Mesenchymal stem cell (in vitro differentiated cells and primary cell): ENCODE measurements around the gene PAN3.

Source experiments
- DNase-seq: peaks from one replicate; pipeline ENCODE4 v3.0.0-alpha.2; 2013
- H2AFZ ChIP-seq: one replicate; pipeline ENCODE4 v1.6.1; 2013; ENCODE audit warnings: low read depth, mild to moderate bottlenecking, control low read depth, inconsistent platforms, low read length, moderate library complexity
- H2AK5ac ChIP-seq: 2 replicates; pipeline ENCODE4 v1.6.1; 2013; ENCODE audit warnings: low read length, moderate library complexity, mild to moderate bottlenecking, inconsistent platforms; ENCODE audit not compliant: severe bottlenecking
- H2BK120ac ChIP-seq: one replicate; pipeline ENCODE4 v1.6.1; 2013; ENCODE audit warnings: low read depth, mild to moderate bottlenecking, inconsistent platforms, low read length, moderate library complexity
- H2BK12ac ChIP-seq, 2 experiments: one replicate each; pipeline ENCODE4 v1.6.1; 2013; ENCODE audit warnings: inconsistent platforms in 2 of 2, low read length in 2 of 2, mild to moderate bottlenecking in 2 of 2, moderate library complexity in 2 of 2, control low read depth in 1 of 2
- H2BK15ac ChIP-seq: one replicate; pipeline ENCODE4 v1.6.1; 2013; ENCODE audit warnings: mild to moderate bottlenecking, low read depth, inconsistent platforms; ENCODE audit not compliant: poor library complexity, severe bottlenecking
- H2BK5ac ChIP-seq: 2 replicates; pipeline ENCODE4 v1.6.1; 2013; ENCODE audit warnings: low read depth, mild to moderate bottlenecking, low read length, control low read depth, inconsistent platforms; ENCODE audit not compliant: poor library complexity, severe bottlenecking
- H3K14ac ChIP-seq, 2 experiments: one replicate each; pipeline ENCODE4 v1.6.1; 2013; ENCODE audit warnings: inconsistent platforms in 2 of 2, low read length in 2 of 2, control low read depth in 1 of 2, mild to moderate bottlenecking in 1 of 2, moderate library complexity in 1 of 2
- H3K18ac ChIP-seq, 2 experiments: one replicate each; pipeline ENCODE4 v1.6.1; 2013; ENCODE audit warnings: inconsistent platforms in 2 of 2, low read length in 2 of 2, control low read depth in 1 of 2, low read depth in 1 of 2, mild to moderate bottlenecking in 1 of 2
- H3K23ac ChIP-seq, 2 experiments: one replicate each; pipeline ENCODE4 v1.6.1; 2013; ENCODE audit warnings: inconsistent platforms in 2 of 2, low read length in 2 of 2, mild to moderate bottlenecking in 2 of 2, moderate library complexity in 2 of 2, control low read depth in 1 of 2
- H3K27ac ChIP-seq: 2 replicates; pipeline ENCODE4 v1.5.1; 2013; ENCODE audit warnings: mild to moderate bottlenecking, moderate library complexity, low read length, control low read depth, inconsistent platforms; ENCODE audit not compliant: poor library complexity, severe bottlenecking
- H3K27me3 ChIP-seq, 2 experiments: 2 replicates each; pipeline versions ENCODE4 v1.6.1 to v1.7.0; 2013; ENCODE audit warnings: low read length in 2 of 2, mild to moderate bottlenecking in 2 of 2, moderate library complexity in 2 of 2, control low read depth in 1 of 2, inconsistent platforms in 1 of 2; ENCODE audit not compliant: control insufficient read depth in 1 of 2, insufficient read depth in 1 of 2
- H3K36me3 ChIP-seq, 2 experiments: 2 replicates each; pipeline versions ENCODE4 v1.6.1 to v1.7.0; 2013; ENCODE audit warnings: low read length in 2 of 2, control low read depth in 1 of 2, inconsistent platforms in 1 of 2, low read depth in 1 of 2, mild to moderate bottlenecking in 1 of 2; ENCODE audit not compliant: insufficient read depth in 2 of 2, control insufficient read depth in 1 of 2
- H3K4ac ChIP-seq, 2 experiments: one replicate each; pipeline ENCODE4 v1.6.1; 2013; ENCODE audit warnings: inconsistent platforms in 2 of 2, low read length in 2 of 2, mild to moderate bottlenecking in 2 of 2, moderate library complexity in 2 of 2, control low read depth in 1 of 2, low read depth in 1 of 2
- H3K4me1 ChIP-seq: 2 replicates; pipeline ENCODE4 v1.6.1; 2013; ENCODE audit warnings: low read depth, low read length, control low read depth; ENCODE audit not compliant: control insufficient read depth, insufficient read depth
- H3K4me2 ChIP-seq: 2 replicates; pipeline ENCODE4 v1.6.1; 2013; ENCODE audit warnings: low read length, mild to moderate bottlenecking, inconsistent platforms; ENCODE audit not compliant: poor library complexity, severe bottlenecking
- H3K4me3 ChIP-seq, 2 experiments: 2 replicates each; pipeline versions ENCODE4 v1.5.1 to v1.7.0; 2013; ENCODE audit warnings: low read length in 2 of 2, mild to moderate bottlenecking in 2 of 2, control low read depth in 1 of 2, low read depth in 1 of 2; ENCODE audit not compliant: insufficient read depth in 1 of 2
- H3K79me1 ChIP-seq: replicated peaks from 2 replicates; pipeline ENCODE4 v1.6.1; 2013; ENCODE audit warnings: mild to moderate bottlenecking, control low read depth, low read length, inconsistent platforms; ENCODE audit not compliant: poor library complexity, severe bottlenecking
- H3K9ac ChIP-seq: 2 replicates; pipeline ENCODE4 v1.7.0; 2013; ENCODE audit warnings: mild to moderate bottlenecking, low read length, moderate library complexity
- H3K9me3 ChIP-seq: 2 replicates; pipeline ENCODE4 v1.7.0; 2013; ENCODE audit warnings: mild to moderate bottlenecking, low read length; ENCODE audit not compliant: control insufficient read depth
- H4K8ac ChIP-seq: one replicate; pipeline ENCODE4 v1.6.1; 2013; ENCODE audit warnings: inconsistent platforms, mild to moderate bottlenecking, low read length, moderate library complexity
- H4K91ac ChIP-seq: one replicate; pipeline ENCODE4 v1.6.1; 2013; ENCODE audit warnings: mild to moderate bottlenecking, low read length, inconsistent platforms
- WGBS: methylation state at CpG from one replicate; pipeline ENCODE4 v1.1.7; 2013; ENCODE audit warnings: mixed read lengths; 5-methylcytosine and 5-hydroxymethylcytosine counted together

The PAN3 gene

GRCh38 chr13:28229522-28230411 is 91.4 kb downstream of the PAN3 start:
- no peak overlapping the region for H2AK5ac ChIP-seq
- peaks cover 13% of the 10 kb centered on the region for H3K79me1 ChIP-seq
- no peak overlapping the region for H3K9ac ChIP-seq
- H2BK5ac ChIP-seq = no peak overlapping the region
- H3K9me3 ChIP-seq = no peaks in the 10 kb centered on the region
- WGBS = 96% methylated on average over 4 of the region's 4 CpGs
- H3K27me3 ChIP-seq = no peaks in the 10 kb centered on the region
- no peak overlapping the region for H2BK12ac ChIP-seq
- no peak overlapping the region for H3K27ac ChIP-seq
- no peak overlapping the region for H2BK120ac ChIP-seq
- no peak overlapping the region for H4K91ac ChIP-seq
- no peak overlapping the region for H2BK15ac ChIP-seq
- H3K36me3 ChIP-seq = peaks cover 3 to 28% of the 10 kb centered on the region in 2 experiments
- H3K23ac ChIP-seq = no peak overlapping the region
- H3K18ac ChIP-seq = no peak overlapping the region
- no peaks in the 10 kb centered on the region for H3K4me1 ChIP-seq
- no peak overlapping the region for H3K14ac ChIP-seq
- no peak overlapping the region for H2AFZ ChIP-seq
- DNase-seq = no peak
- no peak overlapping the region for H4K8ac ChIP-seq
- H3K4ac ChIP-seq = no peak overlapping the region
- no peak overlapping the region for H3K4me2 ChIP-seq
- no peak overlapping the region for H3K4me3 ChIP-seq

GRCh38 chr13:28231642-28232041 is 93.3 kb downstream of the PAN3 start:
- H2BK120ac ChIP-seq = no peak overlapping the region
- no peaks in the 10 kb centered on the region for H3K27me3 ChIP-seq
- no peak overlapping the region for H3K9ac ChIP-seq
- H3K79me1 ChIP-seq = peaks cover 12% of the 10 kb centered on the region
- no peak overlapping the region for H3K23ac ChIP-seq
- no peak overlapping the region for H2BK12ac ChIP-seq
- H2AFZ ChIP-seq = no peak overlapping the region
- H3K18ac ChIP-seq = no peak overlapping the region
- H2AK5ac ChIP-seq = no peak overlapping the region
- no peaks in the 10 kb centered on the region for H3K9me3 ChIP-seq
- H3K27ac ChIP-seq = no peak overlapping the region
- H2BK5ac ChIP-seq = no peak overlapping the region
- no peak overlapping the region for H4K8ac ChIP-seq
- no peaks in the 10 kb centered on the region for H3K4me1 ChIP-seq
- H4K91ac ChIP-seq = no peak overlapping the region
- H2BK15ac ChIP-seq = no peak overlapping the region
- H3K14ac ChIP-seq = no peak overlapping the region
- DNase-seq = no peak
- H3K4ac ChIP-seq = no peak overlapping the region
- H3K36me3 ChIP-seq = peaks cover 3 to 35% of the 10 kb centered on the region in 2 experiments
- no peak overlapping the region for H3K4me3 ChIP-seq
- H3K4me2 ChIP-seq = no peak overlapping the region
- 100% methylated on average over 1 of the region's 3 CpGs for WGBS

GRCh38 chr13:28237944-28238343 is 99.6 kb downstream of the PAN3 start:
- Histone ChIP-seq H3K9ac (no peak overlapping the region), H3K27me3 (no peaks in the 10 kb centered on the region), H4K91ac (no peak overlapping the region), H2BK12ac (no peak overlapping the region), H3K14ac (no peak overlapping the region), H3K4me2 (no peak overlapping the region), H3K79me1 (peaks cover 8% of the 10 kb centered on the region), H3K18ac (no peak overlapping the region), H3K36me3 (peaks cover 4 to 42% of the 10 kb centered on the region in 2 experiments), H4K8ac (no peak overlapping the region), H3K27ac (no peak overlapping the region), H2AK5ac (no peak overlapping the region), H2BK5ac (no peak overlapping the region), H2BK120ac (no peak overlapping the region), H3K9me3 (no peaks in the 10 kb centered on the region), H2AFZ (no peak overlapping the region), H3K23ac (no peak overlapping the region), H3K4ac (no peak overlapping the region), H3K4me1 (no peaks in the 10 kb centered on the region), H2BK15ac (no peak overlapping the region), H3K4me3 (no peak overlapping the region)
- DNase-seq = no peak
- WGBS = 80% methylated on average over 2 of the region's 2 CpGs

DNA sequence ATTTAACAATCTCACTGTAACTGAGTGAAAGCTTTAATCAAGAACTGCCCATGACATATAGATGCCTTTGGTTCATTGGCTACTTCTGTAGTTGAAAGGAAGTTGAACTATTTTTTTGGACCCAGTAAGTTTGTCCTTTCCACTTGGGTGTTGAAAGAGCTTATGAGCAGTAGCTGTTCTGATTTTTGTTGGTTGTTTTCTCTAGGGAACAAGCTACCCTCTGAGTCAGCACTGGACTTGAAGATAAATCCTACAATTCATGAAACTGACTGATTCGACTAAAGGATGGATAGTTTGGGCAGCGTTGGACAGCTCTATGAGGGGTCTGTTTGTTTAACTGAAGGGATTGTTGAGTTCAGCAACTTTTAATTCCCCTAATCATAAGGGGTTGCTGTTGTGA is 101.0 kb downstream of the PAN3 start:
- Histone ChIP-seq H3K27me3 (no peaks in the 10 kb centered on the region), H2AFZ (no peak overlapping the region), H2BK15ac (no peak overlapping the region), H3K14ac (no peak overlapping the region), H2AK5ac (no peak overlapping the region), H3K9ac (no peak overlapping the region), H3K4me2 (no peak overlapping the region), H3K79me1 (peaks cover 8% of the 10 kb centered on the region), H4K91ac (no peak overlapping the region), H3K4me1 (no peaks in the 10 kb centered on the region), H3K9me3 (no peaks in the 10 kb centered on the region), H3K18ac (no peak overlapping the region), H2BK120ac (no peak overlapping the region), H3K36me3 (peaks cover 7 to 38% of the 10 kb centered on the region in 2 experiments), H2BK5ac (no peak overlapping the region), H4K8ac (no peak overlapping the region), H3K23ac (no peak overlapping the region), H3K4me3 (no peak overlapping the region), H3K27ac (no peak overlapping the region), H2BK12ac (no peak overlapping the region), H3K4ac (no peak overlapping the region)
- DNase-seq = peak; percentile 62
- WGBS = 54% methylated on average over 2 of the region's 2 CpGs
